WTC11 (cell line): ENCODE data around the gene GPR68.

Source experiments
- GTF2I ChIP-seq: fragments of 250-450 bp; sonication (Bioruptor Pico); conservative IDR thresholded peaks from 2 replicates; pipeline ENCODE4 v1.4.0; 2021; ENCODE audit warnings: mild to moderate bottlenecking
- TCF7 ChIP-seq: sonication (generic); formaldehyde crosslinking; IDR thresholded peaks from 2 replicates; pipeline ENCODE4 v1.8.0; 2022; ENCODE audit warnings: mild to moderate bottlenecking, low read depth, missing genetic modification reagents, moderate library complexity
- ZBTB21 ChIP-seq: sonication (generic); formaldehyde crosslinking; IDR thresholded peaks from 2 replicates; pipeline ENCODE4 v1.8.1; 2023; ENCODE audit warnings: mild to moderate bottlenecking, missing genetic modification reagents, borderline replicate concordance
- TF ChIP-seq, protein P1 (sequence below): fragments of 200-600 bp; IDR thresholded peaks from 2 replicates; pipeline ENCODE4 v1.8.0; 2022; ENCODE audit warnings: antibody characterized with exemption
- TF ChIP-seq, protein P2 (sequence below): fragments of 250-450 bp; sonication (Bioruptor Pico); IDR thresholded peaks from 2 replicates; pipeline ENCODE4 v2.1.2; 2022; ENCODE audit warnings: mild to moderate bottlenecking, moderate library complexity
- TF ChIP-seq, protein P3 (sequence below): sonication (generic); formaldehyde crosslinking; conservative IDR thresholded peaks from 2 replicates; pipeline ENCODE4 v1.8.1; 2022; ENCODE audit warnings: mild to moderate bottlenecking, missing genetic modification reagents

DNA sequence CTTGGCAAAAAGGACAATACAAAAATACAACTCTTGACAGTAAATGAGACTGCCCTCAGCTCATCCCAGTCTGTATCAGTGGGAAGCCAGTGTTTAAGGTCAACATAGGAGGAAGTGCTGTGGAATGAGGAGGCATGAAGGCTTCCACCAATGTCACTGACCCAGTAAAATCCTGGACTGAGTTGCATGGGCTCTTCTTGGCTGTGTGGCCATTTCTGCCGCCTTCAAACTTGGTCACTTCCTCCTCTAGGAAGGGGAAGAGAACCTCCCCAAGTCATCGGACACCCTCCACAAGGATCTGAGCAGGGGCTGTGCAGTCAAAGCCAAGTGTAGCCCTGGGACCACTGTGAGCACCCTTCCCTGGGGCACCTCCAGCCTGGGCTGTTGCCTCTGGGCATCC is 11.9 kb downstream of the GPR68 start:
- TF ChIP-seq, protein P1, sequence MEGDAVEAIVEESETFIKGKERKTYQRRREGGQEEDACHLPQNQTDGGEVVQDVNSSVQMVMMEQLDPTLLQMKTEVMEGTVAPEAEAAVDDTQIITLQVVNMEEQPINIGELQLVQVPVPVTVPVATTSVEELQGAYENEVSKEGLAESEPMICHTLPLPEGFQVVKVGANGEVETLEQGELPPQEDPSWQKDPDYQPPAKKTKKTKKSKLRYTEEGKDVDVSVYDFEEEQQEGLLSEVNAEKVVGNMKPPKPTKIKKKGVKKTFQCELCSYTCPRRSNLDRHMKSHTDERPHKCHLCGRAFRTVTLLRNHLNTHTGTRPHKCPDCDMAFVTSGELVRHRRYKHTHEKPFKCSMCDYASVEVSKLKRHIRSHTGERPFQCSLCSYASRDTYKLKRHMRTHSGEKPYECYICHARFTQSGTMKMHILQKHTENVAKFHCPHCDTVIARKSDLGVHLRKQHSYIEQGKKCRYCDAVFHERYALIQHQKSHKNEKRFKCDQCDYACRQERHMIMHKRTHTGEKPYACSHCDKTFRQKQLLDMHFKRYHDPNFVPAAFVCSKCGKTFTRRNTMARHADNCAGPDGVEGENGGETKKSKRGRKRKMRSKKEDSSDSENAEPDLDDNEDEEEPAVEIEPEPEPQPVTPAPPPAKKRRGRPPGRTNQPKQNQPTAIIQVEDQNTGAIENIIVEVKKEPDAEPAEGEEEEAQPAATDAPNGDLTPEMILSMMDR: no peak
- TF ChIP-seq, protein P2, sequence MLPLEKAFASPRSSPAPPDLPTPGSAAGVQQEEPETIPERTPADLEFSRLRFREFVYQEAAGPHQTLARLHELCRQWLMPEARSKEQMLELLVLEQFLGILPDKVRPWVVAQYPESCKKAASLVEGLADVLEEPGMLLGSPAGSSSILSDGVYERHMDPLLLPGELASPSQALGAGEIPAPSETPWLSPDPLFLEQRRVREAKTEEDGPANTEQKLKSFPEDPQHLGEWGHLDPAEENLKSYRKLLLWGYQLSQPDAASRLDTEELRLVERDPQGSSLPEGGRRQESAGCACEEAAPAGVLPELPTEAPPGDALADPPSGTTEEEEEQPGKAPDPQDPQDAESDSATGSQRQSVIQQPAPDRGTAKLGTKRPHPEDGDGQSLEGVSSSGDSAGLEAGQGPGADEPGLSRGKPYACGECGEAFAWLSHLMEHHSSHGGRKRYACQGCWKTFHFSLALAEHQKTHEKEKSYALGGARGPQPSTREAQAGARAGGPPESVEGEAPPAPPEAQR: no peak
- TF ChIP-seq ZBTB21 (CRISPR knock-in tag) (no peak), GTF2I (CRISPR knock-in tag) (no peak), TCF7 (no peak)
- TF ChIP-seq, protein P3, sequence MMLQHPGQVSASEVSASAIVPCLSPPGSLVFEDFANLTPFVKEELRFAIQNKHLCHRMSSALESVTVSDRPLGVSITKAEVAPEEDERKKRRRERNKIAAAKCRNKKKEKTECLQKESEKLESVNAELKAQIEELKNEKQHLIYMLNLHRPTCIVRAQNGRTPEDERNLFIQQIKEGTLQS: no peak
